GM19328 (cell line): Measurements from ENCODE around the gene ANKH.
A peak's percentile ranks its signal among the peaks of the same experiment; 100 is the strongest.

Source experiments
- ATAC-seq: cut with Tn5 transposase; IDR thresholded peaks from one replicate; pipeline ENCODE4 v1.9.1; 2021; ENCODE audit warnings: mild to moderate bottlenecking, moderate library complexity; ENCODE audit not compliant: unreplicated experiment

ANKH gene

GRCh38 chr5:14767053-14767452 is 104.5 kb downstream of the ANKH start:
- ATAC-seq: no peak

- ATAC-seq: no peak
Observed at GRCh38 chr5:14766584-14766983, 105.0 kb downstream of the ANKH start.

GRCh38 chr5:14765587-14765986 is 106.0 kb downstream of the ANKH start:
- no peak for ATAC-seq

DNA sequence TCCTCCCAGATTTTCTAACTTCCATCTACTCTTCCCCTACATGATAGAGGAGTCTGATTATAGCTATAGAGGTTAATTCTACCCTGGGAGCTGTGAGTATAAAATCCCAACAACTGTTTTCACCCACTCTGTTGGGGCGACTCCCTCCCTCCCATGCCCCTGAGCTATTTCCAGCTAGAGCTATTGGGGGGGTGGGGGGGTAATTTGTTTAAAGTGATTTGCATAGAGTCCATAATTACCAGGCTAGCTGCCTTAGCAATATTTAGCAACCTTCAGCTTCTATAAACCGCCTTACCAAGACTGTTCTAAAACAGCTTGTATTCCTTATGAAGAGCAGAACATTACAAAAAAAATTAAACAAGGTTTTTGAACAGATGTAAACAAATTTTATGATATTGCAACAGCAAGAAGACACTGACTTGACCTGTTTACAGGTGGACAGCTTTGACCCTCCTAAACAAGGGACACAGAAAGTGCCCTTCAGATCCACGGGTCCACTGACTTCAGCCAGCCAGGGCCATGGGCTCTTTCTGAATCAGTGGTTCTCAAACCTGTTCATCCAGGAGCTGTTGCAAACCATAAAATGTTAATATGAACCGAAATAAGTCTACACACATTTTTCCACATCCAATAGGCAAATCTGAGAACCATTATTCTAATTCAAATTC is 108.9 kb downstream of the ANKH start:
- ATAC-seq: peak; percentile 63

DNA sequence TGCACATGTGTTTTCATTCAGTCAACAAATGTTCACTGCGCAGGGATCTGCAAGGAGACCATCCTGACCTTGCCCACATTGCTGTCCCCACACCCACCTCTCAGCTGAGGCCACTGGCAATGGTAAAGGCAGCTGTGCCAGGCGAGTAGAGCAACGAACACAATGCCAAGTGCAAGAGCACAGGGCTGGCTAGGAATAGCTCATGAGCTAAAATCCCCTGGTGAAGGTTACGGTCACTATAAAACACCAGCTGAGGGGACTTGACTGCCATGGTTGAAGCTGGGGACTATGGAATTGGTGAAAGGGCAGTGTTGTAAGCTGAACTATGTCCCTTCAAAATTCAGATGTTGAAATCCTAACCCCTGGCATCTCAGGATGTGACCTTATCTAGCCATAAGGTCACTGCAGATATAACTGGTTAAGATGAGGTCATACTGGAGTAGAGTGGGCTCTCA is 111.0 kb downstream of the ANKH start:
- ATAC-seq: no peak

DNA sequence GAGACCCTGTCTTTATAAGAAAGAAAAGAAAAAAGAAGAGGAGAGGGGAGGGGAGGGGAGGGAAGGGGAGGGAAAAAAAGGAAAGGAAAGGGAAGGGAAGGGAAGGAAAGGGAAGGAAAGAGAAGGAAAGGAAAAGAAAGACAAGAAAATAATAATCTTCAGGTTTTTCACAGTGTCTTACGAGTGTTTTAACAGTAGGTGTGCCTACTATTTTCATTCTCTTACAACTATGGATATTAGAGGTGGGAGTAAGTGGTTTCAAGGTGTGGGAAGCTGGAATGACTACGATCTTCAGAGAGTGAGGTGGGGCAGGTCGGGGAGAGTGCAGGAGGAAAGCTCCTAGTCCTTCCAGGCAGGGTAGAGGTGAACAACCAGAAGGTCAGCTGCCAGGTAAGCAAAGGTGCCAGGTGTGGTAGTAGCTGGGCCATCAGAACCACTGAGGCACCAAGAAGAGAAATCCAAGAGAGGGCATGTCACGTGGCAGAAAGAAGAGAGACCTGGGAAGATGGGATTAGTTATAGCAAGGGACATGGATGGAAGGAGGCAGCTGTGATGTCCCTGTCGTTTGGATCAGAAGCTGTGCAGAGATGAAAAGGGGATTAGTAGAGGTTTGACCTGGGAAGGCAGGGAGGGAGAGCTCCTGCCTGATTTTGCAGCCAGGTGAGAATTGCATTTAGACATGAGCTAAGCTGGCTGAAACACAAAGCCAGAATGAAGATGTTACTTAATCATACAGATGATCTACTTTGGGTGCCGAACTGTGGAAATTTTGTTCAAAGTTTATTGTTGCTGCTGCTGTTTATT is 111.6 kb downstream of the ANKH start:
- ATAC-seq: no peak

DNA sequence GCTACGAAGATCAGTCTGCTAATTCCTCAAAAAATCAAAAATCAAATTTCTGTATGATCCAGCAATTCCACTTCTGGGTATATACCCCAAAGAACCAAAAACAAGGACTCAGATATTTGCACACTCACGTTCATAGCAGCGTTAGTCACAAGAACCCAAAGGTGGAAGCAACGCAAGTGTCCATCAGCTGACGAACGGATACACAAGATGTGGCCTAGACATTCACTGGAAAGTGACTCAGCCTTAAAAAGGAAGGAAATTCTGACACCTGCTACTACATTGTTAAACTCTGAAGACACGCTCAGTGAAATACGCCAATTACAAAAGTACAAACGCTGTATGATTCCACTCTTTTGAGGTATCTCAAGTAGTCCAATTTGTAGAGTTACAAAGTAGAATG is 113.7 kb downstream of the ANKH start:
- no peak for ATAC-seq

GRCh38 chr5:14756478-14756877 is 115.1 kb downstream of the ANKH start:
- ATAC-seq: no peak

GRCh38 chr5:14753947-14754346 is 117.6 kb downstream of the ANKH start:
- no peak for ATAC-seq

- no peak for ATAC-seq
Observed at GRCh38 chr5:14753292-14753691, 118.3 kb downstream of the ANKH start.

GRCh38 chr5:14752497-14753071 is 119.0 kb downstream of the ANKH start:
- no peak for ATAC-seq

- no peak for ATAC-seq
Observed at GRCh38 chr5:14750712-14751111, 120.9 kb downstream of the ANKH start.

DNA sequence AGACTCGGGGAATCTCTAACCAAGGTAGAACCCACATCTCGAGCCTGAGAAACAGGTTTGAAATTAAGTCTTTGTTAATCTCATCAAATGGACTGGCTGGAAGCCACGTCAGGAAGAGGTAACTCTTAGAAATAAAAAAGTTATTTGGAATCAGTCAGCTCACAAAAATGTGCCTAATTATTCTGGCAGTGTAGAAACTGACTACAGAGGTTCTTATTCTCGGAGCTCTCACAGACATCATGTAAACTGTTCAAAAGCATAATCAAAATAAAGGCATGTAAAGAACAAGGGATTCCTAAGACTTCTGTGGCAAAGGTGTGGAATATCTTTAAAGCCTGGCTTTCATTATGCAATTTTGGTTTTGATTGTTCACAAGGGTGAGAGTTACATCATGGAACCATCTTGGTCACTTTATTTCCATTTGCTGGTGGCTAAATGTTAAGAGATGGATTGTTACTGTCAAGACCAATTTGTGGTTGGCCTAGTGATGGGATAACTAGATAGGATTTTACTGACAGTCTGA is 121.9 kb downstream of the ANKH start:
- ATAC-seq: no peak

- ATAC-seq: no peak
Observed at GRCh38 chr5:14748180-14748900, 123.2 kb downstream of the ANKH start.

- ATAC-seq: no peak
Observed at GRCh38 chr5:14745753-14746152, 125.8 kb downstream of the ANKH start.

- ATAC-seq: no peak
Observed at GRCh38 chr5:14745188-14745563, 126.4 kb downstream of the ANKH start.

DNA sequence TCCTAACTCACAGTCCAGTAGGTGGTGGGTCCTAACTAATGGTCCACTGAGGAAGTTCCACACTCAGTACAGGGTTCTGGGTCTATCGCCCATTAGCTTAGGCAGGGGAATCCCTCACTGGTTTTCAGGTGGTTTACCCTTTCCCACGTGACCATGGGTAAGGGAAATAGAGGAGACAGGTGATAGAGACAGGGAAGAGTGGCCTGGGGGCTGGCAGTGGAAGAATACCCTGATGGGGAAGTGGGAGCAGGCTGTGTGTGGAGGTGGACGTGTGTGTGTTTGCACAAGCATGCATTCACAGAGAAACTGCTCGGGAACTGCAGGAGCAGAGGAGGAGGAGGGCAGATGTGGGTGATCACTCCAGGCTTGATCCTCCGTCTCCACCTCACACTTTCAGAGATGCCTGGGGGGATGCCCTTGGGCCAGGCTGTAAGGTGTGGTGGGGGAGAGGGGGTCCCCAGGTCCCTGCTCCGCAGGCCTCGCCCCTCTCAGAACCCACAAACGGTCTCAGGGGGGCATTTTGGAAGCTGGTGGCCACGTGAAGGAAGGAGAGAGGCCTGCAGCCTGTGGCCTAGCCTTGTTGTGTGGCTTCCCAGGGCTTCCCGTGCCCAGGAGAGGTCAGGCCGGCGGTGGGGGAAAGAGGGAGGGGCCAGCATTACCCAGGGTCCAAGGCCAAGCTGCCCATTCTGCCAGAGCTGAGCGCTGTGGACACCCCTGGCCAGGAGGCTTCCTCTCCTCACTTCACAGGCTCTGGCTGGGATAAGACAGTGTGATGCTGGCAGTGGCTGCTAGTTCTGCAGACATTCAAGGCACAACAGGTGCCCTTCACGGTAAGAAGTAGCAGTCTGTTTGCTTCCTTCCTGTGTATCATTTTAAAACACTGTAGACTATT is 127.0 kb downstream of the ANKH start:
- no peak for ATAC-seq

DNA sequence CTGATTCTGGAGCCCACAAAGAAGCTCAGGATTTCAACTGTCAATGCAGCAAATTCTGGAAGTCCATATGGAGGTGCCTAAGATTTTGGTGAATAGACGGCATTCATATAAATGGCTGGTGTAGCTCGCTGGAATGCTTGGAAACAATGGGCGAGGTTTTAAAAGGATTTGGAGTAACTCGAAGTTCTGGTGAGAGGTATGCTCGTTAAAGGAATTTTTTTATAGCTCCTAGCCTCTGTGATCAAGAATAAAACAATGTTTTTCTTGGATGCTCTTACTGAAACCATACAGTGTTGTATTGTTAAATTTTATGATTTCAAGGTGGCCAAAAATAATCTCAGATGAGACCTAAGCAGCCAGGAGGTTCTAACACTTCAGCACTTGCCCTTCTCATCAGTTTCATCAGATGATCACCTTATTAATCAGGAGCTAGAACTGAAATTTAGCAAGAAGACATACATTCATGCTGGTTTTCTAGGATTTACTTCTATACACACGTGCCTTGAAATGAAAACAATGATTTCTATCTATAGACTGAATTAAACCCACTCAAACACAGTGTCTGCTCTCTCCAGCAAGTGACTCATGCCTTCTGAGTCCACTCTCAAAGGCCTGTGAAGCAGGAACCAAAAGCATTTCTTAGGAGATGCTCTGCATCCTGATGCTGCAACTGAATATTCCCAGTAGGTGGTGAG is 127.8 kb downstream of the ANKH start:
- no peak for ATAC-seq

GRCh38 chr5:14742498-14742897 is 129.1 kb downstream of the ANKH start:
- no peak for ATAC-seq
